Inflammatory macrophage treated with lipopolysaccharide for 4 hours (primary cell): ENCODE results near the gene KRTAP10-3.

ENCODE experiments used
- DNase-seq: peaks from one replicate; pipeline ENCODE4 v3.0.0-alpha.2; 2020

The KRTAP10-3 gene

GRCh38 chr21:44544566-44544965, 14.0 kb downstream of the KRTAP10-3 start:
- no peak for DNase-seq

- no peak for DNase-seq
These were observed 15.9 kb downstream of the KRTAP10-3 start for GRCh38 chr21:44542716-44543115.

GRCh38 chr21:44540741-44541288, 17.8 kb downstream of the KRTAP10-3 start:
- DNase-seq, result no peak

- no peak for DNase-seq
These were observed 18.5 kb downstream of the KRTAP10-3 start, which contains the start of gene KRTAP10-1 for GRCh38 chr21:44539991-44540666. Gene KRTAP10-1 (minus strand): TSS chr21:44540195. CDS start chr21:44540150, 45 bp downstream.

- DNase-seq, result no peak
These were observed 19.5 kb downstream of the KRTAP10-3 start for GRCh38 chr21:44539046-44539445.

- no peak for DNase-seq
These were observed 20.4 kb downstream of the KRTAP10-3 start for GRCh38 chr21:44537930-44538911.

GRCh38 chr21:44535963-44536362, 22.6 kb downstream of the KRTAP10-3 start:
- DNase-seq, result no peak

- no peak for DNase-seq
These were observed 23.9 kb downstream of the KRTAP10-3 start for GRCh38 chr21:44534688-44535087.

- no peak for DNase-seq
These were observed 24.5 kb downstream of the KRTAP10-3 start for GRCh38 chr21:44533891-44534627.

GRCh38 chr21:44533121-44533890, 25.3 kb downstream of the KRTAP10-3 start:
- DNase-seq, result no peak

GRCh38 chr21:44532712-44533111, 25.9 kb downstream of the KRTAP10-3 start:
- no peak for DNase-seq

GRCh38 chr21:44531606-44532564, 26.7 kb downstream of the KRTAP10-3 start:
- DNase-seq, result no peak

GRCh38 chr21:44530903-44531605, 27.5 kb downstream of the KRTAP10-3 start:
- DNase-seq, result no peak

- DNase-seq, result no peak
These were observed 28.2 kb downstream of the KRTAP10-3 start for GRCh38 chr21:44530221-44530902.

GRCh38 chr21:44529503-44530125, 29.0 kb downstream of the KRTAP10-3 start:
- no peak for DNase-seq

GRCh38 chr21:44529011-44529421, 29.6 kb downstream of the KRTAP10-3 start:
- DNase-seq, result no peak

- no peak for DNase-seq
These were observed 30.0 kb downstream of the KRTAP10-3 start for GRCh38 chr21:44528634-44528995.

- DNase-seq, result no peak
These were observed 30.5 kb downstream of the KRTAP10-3 start for GRCh38 chr21:44527983-44528633.
